Measurements from ENCODE around the gene RND3.

DNA sequence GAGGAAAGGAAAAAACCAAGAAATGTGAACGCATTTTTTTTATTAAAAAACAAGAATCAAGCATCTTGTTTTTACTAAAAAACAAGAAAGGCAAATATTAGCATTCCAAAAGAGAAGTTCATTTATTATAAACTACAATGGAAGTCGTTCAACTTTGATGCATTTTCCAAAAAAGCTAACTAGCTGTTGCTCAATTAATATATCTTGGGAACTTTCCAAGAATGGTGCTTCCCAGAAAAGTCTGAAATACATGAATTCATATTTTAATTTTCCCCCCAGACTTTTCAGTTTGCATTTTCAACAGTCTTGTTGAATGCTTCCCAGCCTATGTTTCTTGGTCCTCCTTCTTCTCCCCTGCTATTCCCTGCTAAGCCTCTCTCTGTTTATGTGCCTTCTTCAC is 7.5 kb upstream of the RND3 start:
- TF ChIP-seq CTCF (IDR thresholded peaks at IDR 0.05) (no peak), EP300 (IDR thresholded peaks at IDR 0.05) (no peak)

All from tibial nerve (tissue), 4 donors.